IMR-90 (cell line): ENCODE results near the gene KCNIP1. TPM values are rescaled to one million over a fixed set of nuclear protein-coding genes. Genes with fewer than 3 reads are reported as not detected.

Experiments used
- ATAC-seq: fragments of 200-7000 bp; cut with Tn5 transposase; 2 replicates; pipeline ENCODE4 v1.9.1; 2020; ENCODE audit warnings: low read depth, mild to moderate bottlenecking, moderate library complexity
- BruUV-seq: library from RNA; stranded (reverse); fragments of 400-500 nt; replicated peaks from 2 replicates; lab custom pipeline; 2021; lab: Mats Ljungman, UMichigan
- CTCF ChIA-PET: fragments of 300-600 bp; formaldehyde crosslinking; extraction: SDS; loops from one replicate; lab custom pipeline; 2021; ENCODE audit warnings: antibody characterized with exemption; lab: Yijun Ruan, JAX
- POLR2A ChIA-PET: fragments of 300-600 bp; sonication (Branson Sonifier 250); formaldehyde crosslinking; loops from one replicate; lab custom pipeline; 2022; ENCODE audit warnings: antibody characterized with exemption; ENCODE audit not compliant: unreplicated experiment; lab: Charles Lee
- DNase-seq: peaks from one replicate; pipeline ENCODE4 v3.0.0; 2013
- H2AFZ ChIP-seq: replicated peaks from 2 replicates; pipeline ENCODE3; 2013; ENCODE audit warnings: low read length, mild to moderate bottlenecking; ENCODE audit not compliant: poor library complexity
- H2AK5ac ChIP-seq: 2 replicates; pipeline ENCODE4 v1.6.1; 2013; ENCODE audit warnings: low read depth, low read length, inconsistent platforms
- H2AK9ac ChIP-seq: replicated peaks from 2 replicates; pipeline ENCODE3; 2013; ENCODE audit warnings: mild to moderate bottlenecking, low read depth, low read length, moderate library complexity; ENCODE audit not compliant: poor library complexity
- H2BK120ac ChIP-seq: 2 replicates; pipeline ENCODE4 v1.6.1; 2013; ENCODE audit warnings: low read depth, low read length, inconsistent platforms
- H2BK15ac ChIP-seq: 3 replicates; pipeline ENCODE4 v1.6.1; 2013; ENCODE audit warnings: low read depth, low read length, inconsistent platforms
- H2BK20ac ChIP-seq: 2 replicates; pipeline ENCODE4 v1.6.1; 2013; ENCODE audit warnings: low read depth, mild to moderate bottlenecking, inconsistent platforms, low read length, moderate library complexity
- H2BK5ac ChIP-seq: 2 replicates; pipeline ENCODE4 v1.6.1; 2013; ENCODE audit warnings: mild to moderate bottlenecking, low read depth, low read length, inconsistent platforms; ENCODE audit not compliant: poor library complexity, severe bottlenecking
- H3K14ac ChIP-seq: replicated peaks from 2 replicates; pipeline ENCODE4 v1.6.1; 2013; ENCODE audit warnings: low read depth, low read length, inconsistent platforms
- H3K18ac ChIP-seq: 2 replicates; pipeline ENCODE4 v1.6.1; 2013; ENCODE audit warnings: low read depth, low read length, control low read depth
- H3K23ac ChIP-seq: 2 replicates; pipeline ENCODE4 v1.6.1; 2013; ENCODE audit warnings: low read depth, low read length, inconsistent platforms
- H3K27ac ChIP-seq: 2 replicates; pipeline ENCODE4 v1.5.1; 2013; ENCODE audit warnings: mild to moderate bottlenecking, control low read depth, low read length; ENCODE audit not compliant: insufficient read depth
- H3K27me3 ChIP-seq: 2 replicates; pipeline ENCODE4 v1.6.1; 2013; ENCODE audit warnings: low read length; ENCODE audit not compliant: control insufficient read depth, insufficient read depth
- H3K36me3 ChIP-seq: 2 replicates; pipeline ENCODE4 v1.6.1; 2013; ENCODE audit warnings: low read length, mixed read lengths; ENCODE audit not compliant: control insufficient read depth, insufficient read depth
- H3K4ac ChIP-seq: 2 replicates; pipeline ENCODE4 v1.6.1; 2013; ENCODE audit warnings: low read depth, low read length, inconsistent platforms
- H3K4me1 ChIP-seq: 2 replicates; pipeline ENCODE4 v1.6.1; 2013; ENCODE audit warnings: low read length, mixed read lengths; ENCODE audit not compliant: control insufficient read depth, insufficient read depth
- H3K4me2 ChIP-seq: 2 replicates; pipeline ENCODE4 v1.6.1; 2013; ENCODE audit warnings: low read depth, mild to moderate bottlenecking, control low read depth, low read length, moderate library complexity
- H3K4me3 ChIP-seq: 2 replicates; pipeline ENCODE4 v1.5.1; 2013; ENCODE audit warnings: low read depth, mild to moderate bottlenecking, control low read depth, low read length, moderate library complexity; ENCODE audit not compliant: insufficient read depth
- H3K56ac ChIP-seq: 2 replicates; pipeline ENCODE4 v1.6.1; 2013; ENCODE audit warnings: low read length, inconsistent platforms; ENCODE audit not compliant: insufficient read depth; ENCODE audit errors: extremely low read depth
- H3K79me1 ChIP-seq, 2 experiments: 2 replicates each; pipeline ENCODE4 v1.6.1; 2013; ENCODE audit warnings: low read length in 2 of 2, inconsistent platforms in 1 of 2, low read depth in 1 of 2
- H3K9ac ChIP-seq: 2 replicates; pipeline ENCODE4 v1.6.1; 2013; ENCODE audit warnings: low read depth, low read length, control low read depth
- H3K9me1 ChIP-seq: 2 replicates; pipeline ENCODE4 v1.6.1; 2013; ENCODE audit warnings: low read length, inconsistent platforms; ENCODE audit not compliant: insufficient read depth
- H3K9me3 ChIP-seq: 2 replicates; pipeline ENCODE4 v1.6.1; 2013; ENCODE audit warnings: low read length; ENCODE audit not compliant: control insufficient read depth, insufficient read depth
- H4K20me1 ChIP-seq: 2 replicates; pipeline ENCODE4 v1.6.1; 2013; ENCODE audit warnings: low read length, inconsistent platforms; ENCODE audit not compliant: insufficient read depth
- H4K5ac ChIP-seq: 2 replicates; pipeline ENCODE4 v1.6.1; 2013; ENCODE audit warnings: mild to moderate bottlenecking, low read depth, low read length, control low read depth
- H4K8ac ChIP-seq, 2 experiments: 2 replicates each; pipeline ENCODE4 v1.6.1; 2013; ENCODE audit warnings: low read depth in 2 of 2, low read length in 2 of 2, control low read depth in 1 of 2, inconsistent platforms in 1 of 2
- H4K91ac ChIP-seq: 2 replicates; pipeline ENCODE4 v1.6.1; 2013; ENCODE audit warnings: low read depth, low read length, inconsistent platforms; ENCODE audit not compliant: insufficient read depth
- BHLHE40 ChIP-seq: fragments of 150-350 bp; IDR thresholded peaks from 2 replicates; pipeline ENCODE4 v1.6.1; 2016; ENCODE audit warnings: mild to moderate bottlenecking, low read depth, low read length
- FOS ChIP-seq: fragments of 150-350 bp; IDR thresholded peaks from 2 replicates; pipeline ENCODE4 v1.6.1; 2016; ENCODE audit warnings: low read depth, low read length
- MAFK ChIP-seq: IDR thresholded peaks from 2 replicates; pipeline ENCODE4 v1.6.1; 2012; ENCODE audit warnings: low read depth, low read length, improper control_type of control experiment
- MAZ ChIP-seq: IDR thresholded peaks from 2 replicates; pipeline ENCODE4 v1.6.1; 2012; ENCODE audit warnings: low read depth, mild to moderate bottlenecking, low read length, improper control_type of control experiment, moderate library complexity, borderline replicate concordance
- MXI1 ChIP-seq: IDR thresholded peaks from 2 replicates; pipeline ENCODE4 v1.6.1; 2012; ENCODE audit warnings: low read depth, mild to moderate bottlenecking, low read length, moderate library complexity, borderline replicate concordance
- NFE2L2 ChIP-seq: fragments of 150-350 bp; IDR thresholded peaks from 2 replicates; pipeline ENCODE4 v1.6.1; 2016; ENCODE audit warnings: low read depth, mild to moderate bottlenecking, low read length
- POLR2A ChIP-seq: IDR thresholded peaks from 2 replicates; pipeline ENCODE4 v1.6.1; 2012; ENCODE audit warnings: mild to moderate bottlenecking, low read depth, low read length
- RAD21 ChIP-seq: IDR thresholded peaks from 2 replicates; pipeline ENCODE4 v1.6.1; 2012; ENCODE audit warnings: low read length, improper control_type of control experiment
- RCOR1 ChIP-seq: IDR thresholded peaks from 2 replicates; pipeline ENCODE4 v1.6.1; 2012; ENCODE audit warnings: mild to moderate bottlenecking, low read length, improper control_type of control experiment; ENCODE audit not compliant: insufficient replicate concordance
- RFX5 ChIP-seq: IDR thresholded peaks from 2 replicates; pipeline ENCODE4 v1.8.0; 2012; ENCODE audit warnings: low read depth, mild to moderate bottlenecking, low read length, moderate library complexity
- SMC3 ChIP-seq: fragments of 150-350 bp; IDR thresholded peaks from 2 replicates; pipeline ENCODE4 v1.6.1; 2016; ENCODE audit warnings: low read depth, mild to moderate bottlenecking, antibody characterized with exemption, low read length, moderate library complexity
- WGBS, 2 experiments: methylation state at CpG; one replicate each; pipeline versions ENCODE4 v1.1.5 to v1.1.7; 2013; ENCODE audit warnings: missing lambda C conversion rate in 2 of 2; ENCODE audit not compliant: insufficient read length in 1 of 2; ENCODE audit errors: extremely low coverage in 2 of 2; 5-methylcytosine and 5-hydroxymethylcytosine counted together
- dilution Hi-C: fragments of 300-500 bp; cut with HindIII; formaldehyde crosslinking; loops from one replicate; pipeline ENCODE4 v1.14.3; 2018; ENCODE audit warnings: low sequenced_read_pairs; ENCODE audit not compliant: unreplicated experiment
- in situ Hi-C: fragments of 300-500 bp; cut with MboI; formaldehyde crosslinking; loops from 3 replicates; pipeline ENCODE4 v1.14.3; 2019; ENCODE audit warnings: low sequenced_read_pairs, inconsistent platforms, mixed read lengths
- intact Hi-C: fragments of 100-400 bp; cut with micrococcal nuclease; formaldehyde crosslinking; loops from 2 replicates; pipeline ENCODE4 v1.10.0; 2022
- polyA plus RNA-seq, 3 experiments: library from polyadenylated mRNA; depleted of rRNA; stranded (reverse); fragments of >200 nt; gene quantifications; 2 replicates each; pipeline ENCODE4 v1.2.3, GENCODE V29; 2012; ENCODE audit warnings: low replicate concordance in 1 of 3
- total RNA-seq: library from RNA; depleted of rRNA; stranded (reverse); fragments of >200 nt; gene quantifications from 2 replicates; pipeline ENCODE4 v1.2.3, GENCODE V29; 2012
- TF ChIP-seq, protein P1 (sequence below): fragments of 150-350 bp; IDR thresholded peaks from 2 replicates; pipeline ENCODE4 v1.6.1; 2016; ENCODE audit warnings: low read depth, mild to moderate bottlenecking, low read length, moderate library complexity, borderline replicate concordance
- TF ChIP-seq, protein P2 (sequence below): conservative IDR thresholded peaks from 2 replicates; pipeline ENCODE4 v1.5.1; 2012; ENCODE audit warnings: mild to moderate bottlenecking, low read depth, low read length, improper control_type of control experiment

KCNIP1 gene
- total and polyA plus RNA-seq, 2 of the 4 experiments (the other 2 are of a cell fraction) = not detected

DNA sequence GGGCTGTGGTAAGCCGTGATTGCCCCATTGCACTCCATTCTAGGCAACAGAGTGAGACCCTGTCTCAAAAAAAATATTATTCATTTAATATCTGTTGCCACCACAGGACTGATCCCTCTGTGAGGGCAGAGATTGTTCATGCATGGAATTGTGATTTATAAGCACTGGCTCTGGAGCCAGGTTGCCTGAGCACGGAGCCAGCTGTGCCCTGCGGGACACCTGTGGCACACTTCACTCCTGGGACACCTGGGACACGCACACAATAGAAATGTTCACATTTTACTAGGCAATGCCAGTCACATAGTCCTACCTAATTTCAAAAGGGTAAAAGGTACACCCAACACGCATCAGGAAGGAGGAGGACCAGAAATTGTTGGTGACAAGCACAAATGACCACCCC is 196.7 kb downstream of the KCNIP1 start:
- WGBS, 2 experiments = 40% methylated on average over 1 of the region's 5 CpGs; no CpG with 5 or more reads in 1 of the 2 experiments
- POLR2A ChIA-PET = no interaction called here
- dilution Hi-C loops = no loop called here

More for the DNA sequence above, 196.7 kb downstream of the KCNIP1 start:
- ATAC-seq (no peak), DNase-seq (no peak)
- Histone ChIP-seq H2BK5ac (no peak overlapping the region), H3K27me3 (0 out of 2 replicates have a peak, but pooled peaks cover 3% of the 10 kb centered on the region), H2AFZ (no peak overlapping the region), H2BK15ac (no peak overlapping the region), H3K4me1 (no peaks in the 10 kb centered on the region), H3K9me1 (no peaks in the 10 kb centered on the region), H4K91ac (no peak overlapping the region), H2AK5ac (no peak overlapping the region), H4K20me1 (no peaks in the 10 kb centered on the region), H2BK120ac (no peak overlapping the region), H3K27ac (no peak overlapping the region), H3K14ac (no peak overlapping the region), H4K8ac (no peak overlapping the region), H3K4ac (no peak overlapping the region), H3K4me2 (no peak overlapping the region), H2AK9ac (no peak overlapping the region), H3K9ac (no peak overlapping the region), H3K18ac (no peak overlapping the region), H3K23ac (no peak overlapping the region), H2BK20ac (no peak overlapping the region), H4K5ac (no peak overlapping the region), H3K36me3 (no peaks in the 10 kb centered on the region), H3K56ac (no peak overlapping the region), H3K4me3 (no peak overlapping the region), H3K79me1 (no peaks in the 10 kb centered on the region), H3K9me3 (no peaks in the 10 kb centered on the region)
- no TSS peak for BruUV-seq
- TF ChIP-seq, protein P1, sequence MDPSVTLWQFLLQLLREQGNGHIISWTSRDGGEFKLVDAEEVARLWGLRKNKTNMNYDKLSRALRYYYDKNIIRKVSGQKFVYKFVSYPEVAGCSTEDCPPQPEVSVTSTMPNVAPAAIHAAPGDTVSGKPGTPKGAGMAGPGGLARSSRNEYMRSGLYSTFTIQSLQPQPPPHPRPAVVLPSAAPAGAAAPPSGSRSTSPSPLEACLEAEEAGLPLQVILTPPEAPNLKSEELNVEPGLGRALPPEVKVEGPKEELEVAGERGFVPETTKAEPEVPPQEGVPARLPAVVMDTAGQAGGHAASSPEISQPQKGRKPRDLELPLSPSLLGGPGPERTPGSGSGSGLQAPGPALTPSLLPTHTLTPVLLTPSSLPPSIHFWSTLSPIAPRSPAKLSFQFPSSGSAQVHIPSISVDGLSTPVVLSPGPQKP = no peak
- no peak for TF ChIP-seq FOS
- no peak for TF ChIP-seq MAZ
- TF ChIP-seq POLR2A = no peak
- TF ChIP-seq, protein P2, sequence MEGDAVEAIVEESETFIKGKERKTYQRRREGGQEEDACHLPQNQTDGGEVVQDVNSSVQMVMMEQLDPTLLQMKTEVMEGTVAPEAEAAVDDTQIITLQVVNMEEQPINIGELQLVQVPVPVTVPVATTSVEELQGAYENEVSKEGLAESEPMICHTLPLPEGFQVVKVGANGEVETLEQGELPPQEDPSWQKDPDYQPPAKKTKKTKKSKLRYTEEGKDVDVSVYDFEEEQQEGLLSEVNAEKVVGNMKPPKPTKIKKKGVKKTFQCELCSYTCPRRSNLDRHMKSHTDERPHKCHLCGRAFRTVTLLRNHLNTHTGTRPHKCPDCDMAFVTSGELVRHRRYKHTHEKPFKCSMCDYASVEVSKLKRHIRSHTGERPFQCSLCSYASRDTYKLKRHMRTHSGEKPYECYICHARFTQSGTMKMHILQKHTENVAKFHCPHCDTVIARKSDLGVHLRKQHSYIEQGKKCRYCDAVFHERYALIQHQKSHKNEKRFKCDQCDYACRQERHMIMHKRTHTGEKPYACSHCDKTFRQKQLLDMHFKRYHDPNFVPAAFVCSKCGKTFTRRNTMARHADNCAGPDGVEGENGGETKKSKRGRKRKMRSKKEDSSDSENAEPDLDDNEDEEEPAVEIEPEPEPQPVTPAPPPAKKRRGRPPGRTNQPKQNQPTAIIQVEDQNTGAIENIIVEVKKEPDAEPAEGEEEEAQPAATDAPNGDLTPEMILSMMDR = no peak
- no peak for TF ChIP-seq MXI1
- TF ChIP-seq RCOR1 = no peak
- TF ChIP-seq RAD21 = no peak
- TF ChIP-seq BHLHE40 = no peak
- no peak for TF ChIP-seq NFE2L2
- no peak for TF ChIP-seq RFX5
- no peak for TF ChIP-seq SMC3
- TF ChIP-seq MAFK = no peak
- in situ Hi-C loops (no loop called here), intact Hi-C loops (no loop called here)
- CTCF ChIA-PET = no interaction called here
